ENCODE measurements around the gene GPC3.

GRCh38 chrX:133566876-133567275 lies 418.5 kb downstream of the GPC3 start:
- TF ChIP-seq CTCF (IDR thresholded peaks at IDR 0.05) (no peak), POLR2A (IDR thresholded peaks at IDR 0.05) (no peak)
